ENCODE results near the gene POLR1H. TPM values are rescaled to one million over a fixed set of nuclear protein-coding genes. Genes with fewer than 3 reads are reported as not detected.
"Not testable (repeated sequence)": the region's sequence is repeated elsewhere in the genome, so short reads cannot be mapped to it uniquely, and the experiment has no call there.

Gene POLR1H
- total and polyA plus RNA-seq, 9 donors, result 23.1 to 46.6 (median 28.3) TPM

GRCh38 chr6:30031381-30031780 lies 29.7 kb upstream of the POLR1H start:
- no peaks in the 10 kb centered on the region for H3K9me3 ChIP-seq
- no peaks in the 10 kb centered on the region for H3K27me3 ChIP-seq
- DNase-seq, result no peak
- H3K4me1 ChIP-seq (ENCODE audit: insufficient read depth), result no peaks in the 10 kb centered on the region
- no peaks in the 10 kb centered on the region for H3K36me3 ChIP-seq
- TF ChIP-seq CTCF (IDR thresholded peaks at IDR 0.05) (no peak), POLR2A (IDR thresholded peaks at IDR 0.05) (no peak), EP300 (IDR thresholded peaks at IDR 0.05) (no peak)
- intact Hi-C loops (cut with DNase I), result no loop called here
- no peak overlapping the region for H3K27ac ChIP-seq
- H3K4me3 ChIP-seq, result no peak overlapping the region

- 84 to 93% (median 91%) methylated on average over 5 of the region's 5 CpGs for WGBS, 3 donors
- H3K4me1 ChIP-seq (ENCODE audit: insufficient read depth); H3K9me3 ChIP-seq; intact Hi-C loops (cut with DNase I); H3K4me3 ChIP-seq; H3K27me3 ChIP-seq; DNase-seq; H3K27ac ChIP-seq; H3K36me3 ChIP-seq: not testable (repeated sequence)
Measured at GRCh38 chr6:30033440-30033839, 27.6 kb upstream of the POLR1H start.

GRCh38 chr6:30035784-30036183 lies 25.3 kb upstream of the POLR1H start:
- no peak overlapping the region for H3K27ac ChIP-seq
- no peak for DNase-seq
- no peaks in the 10 kb centered on the region for H3K27me3 ChIP-seq
- intact Hi-C loops (cut with DNase I), result no loop called here
- TF ChIP-seq CTCF (IDR thresholded peaks at IDR 0.05), result no peak
- no peak for TF ChIP-seq POLR2A (IDR thresholded peaks at IDR 0.05)
- TF ChIP-seq EP300 (IDR thresholded peaks at IDR 0.05), result no peak
- 92 to 100% (median 97%) methylated on average over 1 of the region's 1 CpG for WGBS, 3 donors
- no peaks in the 10 kb centered on the region for H3K4me1 ChIP-seq (ENCODE audit: insufficient read depth)
- H3K36me3 ChIP-seq, result no peaks in the 10 kb centered on the region
- H3K9me3 ChIP-seq, result no peaks in the 10 kb centered on the region
- no peak overlapping the region for H3K4me3 ChIP-seq

GRCh38 chr6:30037182-30037788 lies 23.8 kb upstream of the POLR1H start:
- no peak for DNase-seq
- Histone ChIP-seq H3K4me1 (ENCODE audit: insufficient read depth) (no peaks in the 10 kb centered on the region), H3K27ac (no peak overlapping the region), H3K4me3 (no peak overlapping the region), H3K27me3 (no peaks in the 10 kb centered on the region), H3K9me3 (no peaks in the 10 kb centered on the region), H3K36me3 (no peaks in the 10 kb centered on the region)
- WGBS, 3 donors, result 38 to 50% (median 49%) methylated on average over 4 of the region's 4 CpGs
- TF ChIP-seq POLR2A (IDR thresholded peaks at IDR 0.05), result no peak
- no peak for TF ChIP-seq EP300 (IDR thresholded peaks at IDR 0.05)
- TF ChIP-seq CTCF (IDR thresholded peaks at IDR 0.05), result peak in 1 of 3 donors; percentile 42
- intact Hi-C loops (cut with DNase I), result no loop called here

- no peaks in the 10 kb centered on the region for H3K4me1 ChIP-seq (ENCODE audit: insufficient read depth)
- no peaks in the 10 kb centered on the region for H3K27me3 ChIP-seq
- WGBS, 3 donors, result 88 to 94% (median 90%) methylated on average over 6 of the region's 6 CpGs
- no peak overlapping the region for H3K27ac ChIP-seq
- H3K4me3 ChIP-seq, result no peak overlapping the region
- intact Hi-C loops (cut with DNase I), result no loop called here
- no peaks in the 10 kb centered on the region for H3K9me3 ChIP-seq
- no peak for DNase-seq
- TF ChIP-seq CTCF (IDR thresholded peaks at IDR 0.05) (no peak), EP300 (IDR thresholded peaks at IDR 0.05) (no peak), POLR2A (IDR thresholded peaks at IDR 0.05) (no peak)
- no peaks in the 10 kb centered on the region for H3K36me3 ChIP-seq
Measured at GRCh38 chr6:30041221-30041620, 19.8 kb upstream of the POLR1H start.
